ENCODE measurements around the gene WNT9B. TPM values are rescaled to one million over a fixed set of nuclear protein-coding genes. Genes with fewer than 3 reads are reported as not detected.

WNT9B gene
- total RNA-seq, 4 donors from 2014 or later, result 0.42 to 0.66 (median 0.65) TPM; not detected in 1

GRCh38 chr17:46818316-46818928 lies 33.0 kb upstream of the WNT9B start, which contains the start of gene WNT3:
Gene WNT3, minus strand, starts transcription at chr17:46818692. Its CDS starts 95 bp downstream, at chr17:46818597.
- peaks cover 6 to 95% (median 61%) of the 10 kb centered on the region in 4 donors for H3K27me3 ChIP-seq

DNA sequence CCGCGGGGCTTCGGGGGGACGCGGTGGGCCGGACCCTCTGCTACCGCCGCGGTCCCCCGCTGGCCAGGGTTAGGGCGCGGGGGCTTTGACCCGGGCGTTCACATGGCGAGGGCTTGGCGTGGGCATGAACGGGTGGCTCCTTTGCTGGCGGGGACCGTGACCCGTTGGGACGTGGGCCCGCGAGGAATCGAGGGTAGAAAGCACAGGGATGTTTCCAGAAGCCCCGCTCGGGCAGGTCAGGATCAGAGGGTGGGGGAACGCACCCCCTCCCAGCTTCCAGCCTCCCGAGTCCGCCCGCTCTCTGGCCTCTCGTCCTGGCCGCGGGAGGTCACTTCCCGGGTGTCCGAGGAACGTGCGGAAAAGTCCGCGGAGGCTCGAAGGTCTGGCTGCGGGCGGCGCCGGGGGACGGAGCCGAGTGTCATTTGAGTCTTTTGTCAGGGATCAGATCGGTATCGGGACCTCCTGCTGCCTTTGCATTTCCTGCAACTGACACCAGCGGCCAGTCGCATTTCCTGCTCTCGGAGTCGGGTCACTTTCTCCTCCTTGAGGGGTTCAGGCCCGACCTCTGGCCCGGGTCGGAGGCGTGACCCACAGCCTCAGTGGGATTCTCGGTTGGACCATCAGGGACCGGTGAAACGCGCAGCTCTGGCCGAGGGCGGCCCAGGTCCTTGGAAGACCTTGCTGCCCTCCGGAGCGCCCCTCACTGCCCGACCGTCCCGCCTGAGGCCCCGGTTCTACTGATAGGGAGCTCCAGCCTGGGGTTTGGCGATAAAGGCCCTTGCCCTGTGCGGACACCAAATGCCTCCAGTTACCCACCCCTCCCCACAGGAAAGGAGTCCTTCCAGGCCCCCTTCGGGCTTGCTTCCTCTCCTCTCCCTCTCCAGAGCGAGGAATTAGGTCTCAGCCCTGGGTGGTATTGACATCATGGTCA lies 32.2 kb upstream of the WNT9B start:
- Histone ChIP-seq H3K9me3 (no peaks in the 10 kb centered on the region), H3K36me3 (no peaks in the 10 kb centered on the region), H3K4me1 (peaks cover 17 to 48% (median 30%) of the 10 kb centered on the region in 4 donors), H3K27me3 (peaks cover 6 to 95% (median 61%) of the 10 kb centered on the region in 4 donors), H3K27ac (replicated peaks in 1 of 4) (no peak overlapping the region), H3K4me3 (peak overlapping the region; percentile 43 to 56 (median 48))
- no peak for DNase-seq (ENCODE audit: extremely low spot score)
- intact Hi-C loops (cut with DNase I), result no loop called here
- 25% methylated on average over 31 of the region's 72 CpGs for WGBS
- TF ChIP-seq EP300 (IDR thresholded peaks at IDR 0.05) (no peak), POLR2AphosphoS5 (IDR thresholded peaks at IDR 0.05) (no peak), POLR2A (IDR thresholded peaks at IDR 0.05; ENCODE audit: low read depth) (no peak)
- TF ChIP-seq, protein P1, sequence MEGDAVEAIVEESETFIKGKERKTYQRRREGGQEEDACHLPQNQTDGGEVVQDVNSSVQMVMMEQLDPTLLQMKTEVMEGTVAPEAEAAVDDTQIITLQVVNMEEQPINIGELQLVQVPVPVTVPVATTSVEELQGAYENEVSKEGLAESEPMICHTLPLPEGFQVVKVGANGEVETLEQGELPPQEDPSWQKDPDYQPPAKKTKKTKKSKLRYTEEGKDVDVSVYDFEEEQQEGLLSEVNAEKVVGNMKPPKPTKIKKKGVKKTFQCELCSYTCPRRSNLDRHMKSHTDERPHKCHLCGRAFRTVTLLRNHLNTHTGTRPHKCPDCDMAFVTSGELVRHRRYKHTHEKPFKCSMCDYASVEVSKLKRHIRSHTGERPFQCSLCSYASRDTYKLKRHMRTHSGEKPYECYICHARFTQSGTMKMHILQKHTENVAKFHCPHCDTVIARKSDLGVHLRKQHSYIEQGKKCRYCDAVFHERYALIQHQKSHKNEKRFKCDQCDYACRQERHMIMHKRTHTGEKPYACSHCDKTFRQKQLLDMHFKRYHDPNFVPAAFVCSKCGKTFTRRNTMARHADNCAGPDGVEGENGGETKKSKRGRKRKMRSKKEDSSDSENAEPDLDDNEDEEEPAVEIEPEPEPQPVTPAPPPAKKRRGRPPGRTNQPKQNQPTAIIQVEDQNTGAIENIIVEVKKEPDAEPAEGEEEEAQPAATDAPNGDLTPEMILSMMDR (IDR thresholded peaks at IDR 0.05), result no peak

More at GRCh38 chr17:46818316-46818928, 33.0 kb upstream of the WNT9B start, which contains the start of gene WNT3:
- H3K4me1 ChIP-seq, result peaks cover 17 to 48% (median 30%) of the 10 kb centered on the region in 4 donors
- no peak within 1 kb of the TSS for H3K27ac ChIP-seq (replicated peaks in 1 of 4)
- H3K36me3 ChIP-seq, result no peaks in the 10 kb centered on the region
- no peak for DNase-seq (ENCODE audit: extremely low spot score)
- 8% methylated on average over 18 of the region's 47 CpGs for WGBS
- peak within 1 kb of the TSS; percentile 43 to 56 (median 48) for H3K4me3 ChIP-seq
- TF ChIP-seq POLR2A (IDR thresholded peaks at IDR 0.05; ENCODE audit: low read depth), result no peak
- TF ChIP-seq, protein P1 (IDR thresholded peaks at IDR 0.05), result no peak
- TF ChIP-seq EP300 (IDR thresholded peaks at IDR 0.05), result no peak
- TF ChIP-seq POLR2AphosphoS5 (IDR thresholded peaks at IDR 0.05), result no peak
- intact Hi-C loops (cut with DNase I), result no loop called here
- no peaks in the 10 kb centered on the region for H3K9me3 ChIP-seq

DNA sequence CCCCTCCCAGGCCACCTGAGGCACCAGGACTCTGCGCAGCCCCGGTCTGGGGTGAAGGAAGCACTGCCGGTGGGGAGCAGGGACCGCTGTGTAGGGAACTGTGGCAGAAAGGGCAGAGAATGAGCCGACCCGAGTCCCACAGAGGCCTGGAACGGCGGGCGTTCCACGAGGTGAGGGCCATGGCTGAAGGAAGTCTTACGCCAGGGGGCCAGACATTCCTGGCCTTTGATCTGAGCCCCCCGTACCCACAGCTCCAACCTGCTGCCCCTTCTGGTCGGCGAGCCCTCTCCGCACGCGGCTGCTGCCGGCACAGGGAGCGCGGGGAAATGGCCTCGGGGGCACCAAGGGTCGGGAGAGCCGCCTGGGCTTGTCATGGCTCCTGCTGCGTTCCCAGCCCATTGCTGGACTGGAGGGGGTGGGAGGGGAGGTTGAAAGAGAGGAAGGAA lies 31.5 kb upstream of the WNT9B start:
- intact Hi-C loops (cut with DNase I), result no loop called here
- TF ChIP-seq POLR2AphosphoS5 (IDR thresholded peaks at IDR 0.05) (no peak), POLR2A (IDR thresholded peaks at IDR 0.05; ENCODE audit: low read depth) (no peak), EP300 (IDR thresholded peaks at IDR 0.05) (no peak)
- TF ChIP-seq, protein P1 (IDR thresholded peaks at IDR 0.05), result no peak
- H3K27ac ChIP-seq (replicated peaks in 1 of 4), result no peak overlapping the region
- no peaks in the 10 kb centered on the region for H3K36me3 ChIP-seq
- H3K27me3 ChIP-seq, result peaks cover 6 to 95% (median 61%) of the 10 kb centered on the region in 4 donors
- no peaks in the 10 kb centered on the region for H3K9me3 ChIP-seq
- no peak overlapping the region for H3K4me3 ChIP-seq
- WGBS, result 33% methylated on average over 16 of the region's 24 CpGs
- DNase-seq (ENCODE audit: extremely low spot score), result no peak
- H3K4me1 ChIP-seq, result peaks cover 17 to 48% (median 30%) of the 10 kb centered on the region in 4 donors

GRCh38 chr17:46820592-46821450 lies 30.6 kb upstream of the WNT9B start:
- WGBS, result 59% methylated on average over 11 of the region's 13 CpGs
- H3K27me3 ChIP-seq, result peaks cover 6 to 92% (median 56%) of the 10 kb centered on the region in 4 donors
- H3K36me3 ChIP-seq, result no peaks in the 10 kb centered on the region
- no peak for DNase-seq (ENCODE audit: extremely low spot score)
- H3K27ac ChIP-seq (replicated peaks in 1 of 4), result no peak overlapping the region
- H3K4me3 ChIP-seq, result no peak overlapping the region
- H3K4me1 ChIP-seq, result peaks cover 17 to 48% (median 30%) of the 10 kb centered on the region in 4 donors
- TF ChIP-seq POLR2AphosphoS5 (IDR thresholded peaks at IDR 0.05) (no peak), POLR2A (IDR thresholded peaks at IDR 0.05; ENCODE audit: low read depth) (no peak), EP300 (IDR thresholded peaks at IDR 0.05) (no peak)
- TF ChIP-seq, protein P1 (IDR thresholded peaks at IDR 0.05), result no peak
- intact Hi-C loops (cut with DNase I), result no loop called here
- H3K9me3 ChIP-seq, result no peaks in the 10 kb centered on the region

Measured in esophagus muscularis mucosa (tissue), 4 donors.